GM19324 (cell line): ENCODE results near the gene PDC.
"Not testable (repeated sequence)": the region's sequence is repeated elsewhere in the genome, so short reads cannot be mapped to it uniquely, and the experiment has no call there.

Experiments
- ATAC-seq: cut with Tn5 transposase; IDR thresholded peaks from one replicate; pipeline ENCODE4 v1.9.1; 2021; ENCODE audit warnings: mild to moderate bottlenecking, moderate library complexity; ENCODE audit not compliant: unreplicated experiment, low FRiP score

PDC gene

DNA sequence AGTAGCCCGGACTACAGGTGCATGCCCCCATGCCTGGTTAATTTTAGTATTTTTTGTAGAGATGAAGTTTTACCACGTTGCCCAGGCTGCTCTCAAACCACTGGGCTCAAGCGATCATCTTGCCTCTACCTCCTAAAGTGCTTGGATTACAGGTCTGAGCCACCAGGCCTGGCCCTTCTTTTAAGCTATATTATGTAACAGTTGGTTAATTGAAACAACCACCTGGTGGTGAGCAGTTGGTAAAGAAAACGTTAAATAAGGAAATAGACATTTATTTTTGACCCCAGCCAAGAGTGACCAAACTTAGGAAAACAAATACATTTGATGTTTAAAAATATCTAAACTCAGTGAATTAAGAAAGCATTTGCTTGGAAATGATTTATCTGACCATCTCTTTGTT is 12.1 kb upstream of the PDC start:
- ATAC-seq: no peak

- ATAC-seq: no peak
Observed at GRCh38 chr1:186465946-186466345, 5.0 kb upstream of the PDC start.

DNA sequence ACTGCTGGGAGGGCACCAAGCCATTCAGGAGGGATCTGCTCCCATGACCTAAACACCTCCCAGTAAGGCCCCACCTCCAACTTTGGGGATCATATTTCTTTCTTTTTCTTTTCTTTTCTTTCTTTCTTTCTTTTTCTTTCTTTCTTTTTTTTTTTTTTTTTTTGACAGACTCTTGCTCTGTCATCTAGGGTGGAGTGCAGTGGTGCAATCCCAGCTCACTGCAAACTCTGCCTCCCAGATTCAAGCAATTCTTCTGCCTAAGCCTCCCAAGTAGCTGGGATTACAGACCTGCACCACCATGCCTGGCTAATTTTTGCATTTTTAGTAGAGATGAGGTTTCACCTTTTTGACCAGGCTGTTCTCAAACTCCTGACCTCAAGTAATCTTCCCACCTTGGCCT is 4.6 kb upstream of the PDC start:
- ATAC-seq: not testable (repeated sequence)

GRCh38 chr1:186463926-186464325 is 3.0 kb upstream of the PDC start:
- ATAC-seq: no peak

- ATAC-seq: no peak
Observed at GRCh38 chr1:186463511-186463910, 2.6 kb upstream of the PDC start.

GRCh38 chr1:186459161-186459560 is 1.8 kb downstream of the PDC start:
- not testable (repeated sequence) for ATAC-seq

DNA sequence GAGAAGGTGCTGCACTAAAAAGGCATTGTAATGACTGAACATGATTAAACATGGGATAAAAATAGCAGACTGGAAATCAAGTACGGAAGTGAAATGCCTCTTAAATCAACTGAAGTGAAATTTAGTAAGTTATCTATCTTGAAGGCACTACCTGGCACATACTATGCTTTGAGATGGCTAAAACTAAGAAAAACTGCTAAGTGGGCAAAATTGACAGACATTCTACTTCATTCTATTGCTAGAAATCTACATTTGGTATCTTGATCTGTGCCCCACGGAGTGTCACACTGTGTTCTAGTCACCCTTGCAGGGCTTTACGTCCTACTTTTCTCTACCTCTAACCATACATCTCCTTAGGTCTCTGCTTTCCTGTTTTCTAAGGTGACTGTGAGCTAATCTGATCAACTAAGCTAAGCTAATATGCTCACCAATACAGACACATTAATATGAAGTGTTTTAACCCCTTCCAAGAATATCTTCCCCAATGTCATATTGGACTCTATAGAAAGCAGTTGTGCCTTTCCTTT is 4.1 kb downstream of the PDC start:
- ATAC-seq: no peak

GRCh38 chr1:186454981-186455380 is 5.9 kb downstream of the PDC start:
- ATAC-seq: no peak

- no peak for ATAC-seq
Observed at GRCh38 chr1:186446152-186446551, 14.8 kb downstream of the PDC start.

- no peak for ATAC-seq
Observed at GRCh38 chr1:186443638-186444037, 17.3 kb downstream of the PDC start.

DNA sequence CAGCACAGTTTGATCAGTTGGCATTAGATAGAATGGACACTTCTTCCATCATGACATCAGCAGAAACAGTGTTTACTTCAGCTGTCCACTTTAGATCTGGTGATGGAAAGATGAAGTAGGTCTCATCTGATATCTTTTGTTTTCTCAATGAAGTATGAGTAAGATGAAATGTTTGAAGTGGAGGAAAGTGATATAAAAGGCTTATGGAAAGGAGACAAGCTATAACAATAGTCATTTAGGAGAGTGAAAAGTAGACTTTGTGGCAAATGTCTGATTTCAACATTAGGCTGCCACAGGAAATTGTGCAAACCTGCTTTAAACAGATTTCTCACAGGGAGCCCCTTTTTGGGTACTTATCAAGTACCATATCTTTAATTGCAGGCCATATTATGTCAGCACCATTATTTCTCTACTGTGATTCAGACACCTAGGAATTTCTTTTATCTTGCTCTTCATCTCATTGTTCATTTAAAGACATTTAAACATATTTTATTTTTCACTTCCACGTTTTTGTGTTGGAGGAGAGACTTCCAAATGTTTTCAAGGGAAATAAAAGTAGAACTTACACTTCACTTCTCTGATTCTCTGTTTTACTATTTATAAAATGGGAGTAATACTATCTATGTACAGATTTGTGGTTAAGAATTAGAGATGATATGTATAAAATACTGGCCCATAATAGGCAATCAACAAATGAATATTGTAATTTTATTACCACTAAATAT is 18.1 kb downstream of the PDC start:
- ATAC-seq: no peak

DNA sequence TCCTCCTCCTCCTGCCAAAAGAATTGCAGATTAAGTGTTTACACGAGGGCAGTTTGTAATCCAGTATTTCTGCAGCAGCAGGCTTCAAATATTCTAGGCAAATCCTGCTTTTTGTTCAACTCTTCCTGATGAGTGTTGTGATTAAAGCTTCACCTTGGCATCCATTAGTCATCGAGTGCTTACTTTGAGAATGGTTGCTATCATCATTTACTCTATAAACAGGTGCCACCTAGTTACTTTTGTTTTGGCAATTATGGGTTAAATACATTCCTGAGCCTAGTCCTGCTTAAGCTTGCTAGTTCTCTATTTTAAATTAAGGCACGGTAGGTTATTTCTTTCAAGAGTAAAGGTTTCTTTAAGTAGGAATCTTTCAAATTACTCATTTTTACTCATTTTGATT is 20.3 kb downstream of the PDC start:
- ATAC-seq: no peak

DNA sequence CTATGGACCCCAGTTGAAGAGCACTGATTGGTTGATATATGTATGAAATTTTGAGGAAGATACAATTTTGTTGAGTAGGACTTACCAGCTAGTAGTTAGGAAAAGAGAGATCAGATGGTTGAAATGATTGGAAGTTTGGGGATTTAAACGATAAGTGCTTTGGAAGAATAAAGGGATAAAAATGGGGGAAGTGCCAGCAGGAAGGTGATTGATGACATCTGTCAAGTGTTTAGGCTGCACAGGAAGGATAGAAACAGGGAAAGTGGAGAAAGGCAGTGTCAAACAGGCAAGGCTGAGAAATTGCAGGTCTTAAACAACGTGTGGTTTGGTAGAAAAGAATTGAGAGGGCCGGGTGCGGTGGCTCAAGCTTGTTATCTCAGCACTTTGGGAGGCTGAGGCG is 22.3 kb downstream of the PDC start:
- no peak for ATAC-seq

DNA sequence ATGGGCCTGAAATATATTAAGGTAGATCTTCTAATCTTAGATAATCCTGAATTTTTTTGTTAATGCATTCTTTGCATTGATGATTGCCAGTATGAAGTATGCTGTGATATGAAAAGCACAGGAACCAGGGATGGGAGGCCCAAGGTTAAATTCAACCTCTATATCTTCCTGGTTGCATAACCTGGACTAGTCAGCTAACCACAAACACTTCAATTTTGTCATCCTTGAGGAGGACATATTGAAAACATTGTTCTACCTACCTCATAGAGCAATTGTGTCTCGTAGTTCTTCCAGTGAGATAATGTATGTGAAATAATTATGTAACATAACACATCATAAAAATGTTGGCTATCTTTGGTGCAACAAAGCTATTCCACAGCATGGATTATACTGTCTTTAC is 25.6 kb downstream of the PDC start:
- no peak for ATAC-seq

DNA sequence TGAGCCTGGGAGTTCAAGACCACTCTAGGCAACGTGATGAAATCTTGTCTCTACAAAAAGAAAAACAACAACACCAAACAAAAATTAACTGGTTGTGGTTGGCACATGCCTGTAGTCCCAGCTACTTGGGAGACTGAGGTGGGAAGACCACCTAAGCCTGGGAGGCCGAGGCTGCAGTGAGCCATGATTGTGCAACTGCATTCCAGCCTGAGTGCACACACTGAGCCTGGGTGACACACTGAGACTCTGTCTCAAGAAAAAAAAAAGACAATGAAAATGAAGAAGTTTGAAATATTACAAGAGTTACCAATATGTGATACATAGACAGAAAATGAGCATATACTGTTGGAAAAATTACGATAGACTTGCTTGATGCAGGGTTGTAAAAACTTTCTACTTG is 31.9 kb downstream of the PDC start:
- no peak for ATAC-seq

- no peak for ATAC-seq
Observed at GRCh38 chr1:186426118-186426517, 34.8 kb downstream of the PDC start.

GRCh38 chr1:186424539-186424938 is 36.4 kb downstream of the PDC start:
- ATAC-seq: no peak

DNA sequence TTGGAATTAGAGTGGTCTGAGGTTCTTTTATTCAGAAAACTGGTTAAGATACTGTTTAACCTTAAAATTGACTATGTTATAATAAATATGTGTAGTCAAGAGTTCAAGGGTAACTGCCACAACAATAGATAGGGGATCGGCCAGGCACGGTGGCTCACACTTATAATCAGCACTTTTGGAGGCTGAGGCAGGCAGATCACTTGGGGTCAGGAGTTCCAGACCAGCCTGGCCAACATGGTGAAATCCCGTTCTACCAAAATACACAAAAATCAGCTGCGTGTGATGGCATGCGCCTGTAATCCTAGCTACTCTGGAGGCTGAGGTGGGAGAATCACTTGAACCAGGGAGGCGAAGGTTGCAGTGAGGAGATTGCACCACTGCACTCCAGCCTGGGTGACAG is 39.5 kb downstream of the PDC start:
- no peak for ATAC-seq

GRCh38 chr1:186420923-186421322 is 40.0 kb downstream of the PDC start:
- ATAC-seq: peak; percentile 92

DNA sequence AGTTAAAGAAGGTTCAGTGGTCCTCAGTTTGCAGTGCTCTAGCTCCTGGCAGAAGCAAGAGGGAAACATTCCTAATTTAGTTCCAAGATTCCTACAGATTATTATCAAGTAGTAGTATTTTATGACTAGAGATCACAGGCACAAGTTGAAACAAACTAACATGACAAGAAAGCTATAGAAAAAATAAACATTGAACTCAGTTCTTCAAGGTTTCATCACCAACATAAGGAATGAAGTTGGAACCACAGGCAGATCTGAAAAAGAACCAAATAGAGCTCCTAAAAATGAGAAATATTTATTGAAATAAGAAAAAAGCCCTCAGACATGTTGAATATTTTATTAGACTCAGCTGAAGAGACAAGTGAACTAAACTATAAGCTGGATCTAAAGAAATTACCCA is 40.6 kb downstream of the PDC start:
- no peak for ATAC-seq

- no peak for ATAC-seq
Observed at GRCh38 chr1:186418503-186418902, 42.4 kb downstream of the PDC start.

DNA sequence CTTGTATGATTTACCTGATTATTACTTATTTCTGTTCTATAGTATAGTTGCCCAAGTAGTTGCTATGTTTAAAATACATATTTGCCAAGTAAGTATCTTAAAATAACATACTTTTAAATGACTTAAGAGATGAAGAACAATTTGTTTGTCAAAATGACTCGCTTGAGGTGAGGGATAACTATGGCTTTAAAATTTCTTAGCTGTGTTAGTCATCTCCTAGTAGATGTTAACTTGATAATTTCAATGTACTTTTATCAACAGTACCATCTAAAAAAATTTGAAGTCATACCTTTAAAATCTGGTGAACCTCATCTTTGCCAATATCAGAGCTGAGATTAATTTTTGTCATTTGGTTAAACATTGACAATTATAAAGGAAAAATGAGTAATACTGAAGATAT is 47.6 kb downstream of the PDC start:
- no peak for ATAC-seq

DNA sequence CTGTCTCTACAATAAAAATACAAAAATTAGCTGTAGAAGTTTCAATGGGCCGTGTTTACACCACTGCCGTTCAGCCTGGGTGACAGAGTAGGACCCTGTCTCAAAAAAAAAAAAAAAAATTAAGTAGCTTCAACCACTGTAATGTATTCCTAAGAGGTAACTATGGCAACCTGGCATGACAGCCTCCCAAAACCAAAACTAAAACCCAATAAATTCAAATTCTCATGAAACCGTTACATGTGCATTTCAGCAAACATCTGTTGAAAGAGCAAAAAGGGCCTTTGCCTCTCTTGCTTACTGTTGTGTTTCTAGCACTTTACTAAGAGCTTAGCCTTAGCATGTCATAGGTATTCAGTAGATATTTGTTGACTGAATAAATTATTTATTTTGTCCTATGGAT is 51.8 kb downstream of the PDC start:
- ATAC-seq: peak; percentile 81
